ENCODE results near the gene PCDHGB6. TPM values are rescaled to one million over a fixed set of nuclear protein-coding genes. Genes with fewer than 3 reads are reported as not detected.
"Not testable (repeated sequence)": the region's sequence is repeated elsewhere in the genome, so short reads cannot be mapped to it uniquely, and the experiment has no call there.

The PCDHGB6 gene
- total RNA-seq, 1 experiment from 2014 or later = 6.0 TPM

- CTCF ChIA-PET = interaction anchor here (4.3 kb wide), 1 partner anchor 19 kb away, joined by 38 read pairs; the partner anchor contains the start of gene PCDHGA10
- H3K4me1 Mint-ChIP-seq; H3K4me3 Mint-ChIP-seq; H3K27ac Mint-ChIP-seq; ATAC-seq; DNase-seq (ENCODE audit: low spot score); POLR2A ChIA-PET: not testable (repeated sequence)
- H3K9me3 Mint-ChIP-seq = peaks cover 63% of the 10 kb centered on the region
- H3K36me3 Mint-ChIP-seq = peaks cover 76% of the 10 kb centered on the region
- 0 out of 2 replicates have a peak, but pooled peaks have one; percentile 11 for TF ChIP-seq CTCF (IDR thresholded peaks at IDR 0.05)
- peaks cover 17% of the 10 kb centered on the region for H3K27me3 Mint-ChIP-seq (ENCODE audit: low read depth)
Observed at GRCh38 chr5:141394401-141395187, 13.2 kb upstream of the PCDHGB6 start.

DNA sequence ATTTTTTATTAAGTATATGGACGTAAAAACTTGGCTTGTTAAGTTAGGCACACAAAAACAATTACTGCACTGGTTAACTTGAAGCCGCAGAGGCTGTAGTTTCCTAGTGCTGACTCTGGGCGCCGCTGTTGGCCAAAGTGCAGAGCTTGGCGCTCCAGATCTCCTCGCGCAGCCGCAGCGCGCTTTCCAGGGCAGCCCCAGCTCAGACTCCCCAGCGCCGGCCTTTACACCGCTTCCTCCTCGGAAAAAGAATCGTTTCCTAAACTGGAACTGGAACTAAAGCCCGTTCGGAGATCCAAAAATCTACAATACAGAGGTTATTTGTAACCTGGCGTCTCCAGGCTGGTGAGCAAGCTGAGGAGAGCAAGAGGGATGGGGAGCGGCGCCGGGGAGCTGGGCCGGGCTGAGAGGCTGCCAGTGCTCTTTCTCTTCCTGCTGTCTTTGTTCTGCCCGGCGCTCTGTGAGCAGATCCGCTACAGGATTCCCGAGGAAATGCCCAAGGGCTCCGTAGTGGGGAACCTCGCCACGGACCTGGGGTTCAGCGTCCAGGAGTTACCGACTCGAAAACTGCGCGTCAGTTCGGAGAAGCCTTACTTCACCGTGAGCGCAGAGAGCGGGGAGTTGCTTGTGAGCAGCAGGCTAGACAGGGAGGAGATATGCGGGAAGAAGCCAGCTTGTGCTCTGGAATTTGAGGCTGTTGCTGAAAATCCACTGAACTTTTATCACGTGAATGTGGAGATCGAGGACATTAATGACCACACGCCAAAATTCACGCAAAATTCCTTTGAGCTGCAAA lies 9.9 kb upstream of the PCDHGB6 start, which contains the start of gene PCDHGB5:
Gene PCDHGB5, plus strand, starts transcription at position 192 of the 796 bp plus-strand sequence. Its CDS starts 181 bp downstream, at position 373.
- ATAC-seq (peak; percentile 93), DNase-seq (ENCODE audit: low spot score) (peak; percentile 69)
- POLR2A ChIA-PET, H3K27ac Mint-ChIP-seq, H3K4me1 Mint-ChIP-seq: not testable (repeated sequence)
- CTCF ChIA-PET = interaction anchor here (0.7 to 4.3 kb wide), 27 partner anchors 8 to 263 kb away, joined by 3 to 38 read pairs (median 7); partner anchors contain the start of genes PCDHB14, PCDHB15, PCDHB5 and PCDHGA1
- Mint-ChIP-seq H3K36me3 (peaks cover 66% of the 10 kb centered on the region), H3K27me3 (ENCODE audit: low read depth) (peaks cover 14% of the 10 kb centered on the region), H3K4me3 (peak within 1 kb of the TSS; percentile 63), H3K9me3 (peaks cover 57% of the 10 kb centered on the region)
- peak; percentile 42; the same call in 1 of the 2 replicates for TF ChIP-seq CTCF (IDR thresholded peaks at IDR 0.05)

DNA sequence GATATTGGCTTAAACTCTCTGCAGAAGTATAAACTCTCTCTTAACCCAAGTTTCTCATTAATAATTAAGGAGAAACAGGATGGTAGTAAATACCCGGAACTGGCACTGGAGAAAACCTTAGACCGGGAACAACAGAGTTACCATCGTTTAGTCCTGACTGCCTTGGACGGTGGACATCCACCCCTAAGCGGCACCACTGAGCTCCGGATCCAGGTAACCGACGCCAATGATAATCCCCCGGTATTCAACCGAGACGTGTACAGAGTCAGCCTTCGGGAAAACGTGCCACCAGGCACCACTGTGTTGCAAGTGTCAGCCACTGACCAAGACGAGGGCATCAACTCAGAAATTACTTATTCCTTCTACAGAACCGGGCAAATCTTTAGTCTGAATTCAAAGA lies 9.2 kb upstream of the PCDHGB6 start:
- CTCF ChIA-PET = interaction anchor here (0.6 to 4.3 kb wide), 20 partner anchors 7 to 175 kb away, joined by 3 to 38 read pairs (median 8); partner anchors contain the start of genes PCDHB14, PCDHB15, PCDHGA1 and PCDHGA10
- Mint-ChIP-seq H3K9me3 (peaks cover 59% of the 10 kb centered on the region), H3K27ac (no peak overlapping the region), H3K27me3 (ENCODE audit: low read depth) (peaks cover 14% of the 10 kb centered on the region), H3K36me3 (peaks cover 66% of the 10 kb centered on the region), H3K4me1 (no peaks in the 10 kb centered on the region), H3K4me3 (no peak overlapping the region)
- DNase-seq (ENCODE audit: low spot score) (no peak), ATAC-seq (no peak)
- POLR2A ChIA-PET = no interaction called here
- TF ChIP-seq GRHL2 (CRISPR knock-in tag; IDR thresholded peaks at IDR 0.05; ENCODE audit: insufficient replicate concordance, severe bottlenecking) (no peak), EMX1 (CRISPR knock-in tag; IDR thresholded peaks at IDR 0.05) (no peak), ZNF263 (CRISPR knock-in tag; IDR thresholded peaks at IDR 0.05; ENCODE audit: low read depth) (no peak)
- TF ChIP-seq, protein P1, sequence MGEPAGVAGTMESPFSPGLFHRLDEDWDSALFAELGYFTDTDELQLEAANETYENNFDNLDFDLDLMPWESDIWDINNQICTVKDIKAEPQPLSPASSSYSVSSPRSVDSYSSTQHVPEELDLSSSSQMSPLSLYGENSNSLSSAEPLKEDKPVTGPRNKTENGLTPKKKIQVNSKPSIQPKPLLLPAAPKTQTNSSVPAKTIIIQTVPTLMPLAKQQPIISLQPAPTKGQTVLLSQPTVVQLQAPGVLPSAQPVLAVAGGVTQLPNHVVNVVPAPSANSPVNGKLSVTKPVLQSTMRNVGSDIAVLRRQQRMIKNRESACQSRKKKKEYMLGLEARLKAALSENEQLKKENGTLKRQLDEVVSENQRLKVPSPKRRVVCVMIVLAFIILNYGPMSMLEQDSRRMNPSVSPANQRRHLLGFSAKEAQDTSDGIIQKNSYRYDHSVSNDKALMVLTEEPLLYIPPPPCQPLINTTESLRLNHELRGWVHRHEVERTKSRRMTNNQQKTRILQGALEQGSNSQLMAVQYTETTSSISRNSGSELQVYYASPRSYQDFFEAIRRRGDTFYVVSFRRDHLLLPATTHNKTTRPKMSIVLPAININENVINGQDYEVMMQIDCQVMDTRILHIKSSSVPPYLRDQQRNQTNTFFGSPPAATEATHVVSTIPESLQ (CRISPR knock-in tag; IDR thresholded peaks at IDR 0.05) = no peak

DNA sequence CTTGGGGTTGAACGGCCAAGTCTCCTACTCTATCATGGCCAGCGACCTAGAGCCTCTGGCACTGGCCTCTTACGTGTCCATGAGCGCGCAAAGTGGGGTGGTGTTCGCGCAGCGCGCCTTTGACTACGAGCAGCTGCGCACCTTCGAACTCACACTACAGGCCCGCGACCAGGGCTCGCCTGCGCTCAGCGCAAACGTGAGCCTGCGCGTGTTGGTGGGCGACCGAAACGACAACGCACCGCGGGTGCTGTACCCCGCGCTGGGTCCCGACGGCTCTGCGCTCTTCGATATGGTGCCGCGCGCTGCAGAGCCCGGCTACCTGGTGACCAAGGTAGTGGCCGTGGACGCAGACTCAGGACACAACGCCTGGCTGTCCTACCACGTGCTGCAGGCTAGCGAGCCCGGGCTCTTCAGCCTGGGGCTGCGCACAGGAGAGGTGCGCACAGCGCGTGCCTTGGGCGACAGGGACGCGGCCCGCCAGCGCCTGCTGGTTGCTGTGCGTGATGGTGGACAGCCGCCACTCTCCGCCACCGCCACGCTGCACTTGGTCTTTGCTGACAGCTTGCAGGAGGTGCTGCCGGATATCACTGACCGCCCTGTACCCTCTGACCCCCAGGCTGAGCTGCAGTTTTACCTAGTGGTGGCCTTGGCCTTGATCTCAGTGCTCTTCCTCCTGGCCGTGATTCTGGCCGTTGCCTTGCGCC lies 8.1 kb upstream of the PCDHGB6 start:
- H3K27me3 Mint-ChIP-seq (ENCODE audit: low read depth) = peaks cover 14% of the 10 kb centered on the region
- peaks cover 64% of the 10 kb centered on the region for H3K36me3 Mint-ChIP-seq
- POLR2A ChIA-PET = no interaction called here
- no peak overlapping the region for H3K4me3 Mint-ChIP-seq
- CTCF ChIA-PET = interaction anchor here (0.6 to 2.0 kb wide), 4 partner anchors 12 to 30 kb away, joined by 3 to 5 read pairs (median 4); partner anchors contain the start of genes PCDHGA10, PCDHGB3, PCDHGB4 and PCDHGB7
- ATAC-seq = no peak
- peaks cover 55% of the 10 kb centered on the region for H3K9me3 Mint-ChIP-seq
- DNase-seq (ENCODE audit: low spot score) = no peak
- H3K4me1 Mint-ChIP-seq = no peaks in the 10 kb centered on the region
- no peak overlapping the region for H3K27ac Mint-ChIP-seq
- TF ChIP-seq ZNF416 (CRISPR knock-in tag; IDR thresholded peaks at IDR 0.05) (no peak), EMX1 (CRISPR knock-in tag; IDR thresholded peaks at IDR 0.05) (no peak), ZBTB21 (CRISPR knock-in tag; IDR thresholded peaks at IDR 0.05; ENCODE audit: borderline replicate concordance) (no peak), CBFB (CRISPR knock-in tag; IDR thresholded peaks at IDR 0.05; ENCODE audit: low read depth) (no peak), PRDM15 (CRISPR knock-in tag; IDR thresholded peaks at IDR 0.05) (no peak), ESRRA (CRISPR knock-in tag; IDR thresholded peaks at IDR 0.05; ENCODE audit: borderline replicate concordance) (no peak), SMAD3 (CRISPR knock-in tag; IDR thresholded peaks at IDR 0.05; ENCODE audit: borderline replicate concordance) (no peak)
- TF ChIP-seq, protein P2, sequence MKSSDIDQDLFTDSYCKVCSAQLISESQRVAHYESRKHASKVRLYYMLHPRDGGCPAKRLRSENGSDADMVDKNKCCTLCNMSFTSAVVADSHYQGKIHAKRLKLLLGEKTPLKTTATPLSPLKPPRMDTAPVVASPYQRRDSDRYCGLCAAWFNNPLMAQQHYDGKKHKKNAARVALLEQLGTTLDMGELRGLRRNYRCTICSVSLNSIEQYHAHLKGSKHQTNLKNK (CRISPR knock-in tag; IDR thresholded peaks at IDR 0.05) = no peak

All from WTC11 (cell line).